GM10266 (cell line): ENCODE data around the gene ITPR2.

Experiments
- DNase-seq: peaks from one replicate; pipeline ENCODE4 v3.0.0; 2012; ENCODE audit errors: extremely low spot score
- TF ChIP-seq, protein P1 (sequence below): IDR thresholded peaks from 2 replicates; pipeline ENCODE4 v1.5.1; 2012; ENCODE audit warnings: mild to moderate bottlenecking, low read depth; ENCODE audit not compliant: control insufficient read depth, insufficient read depth; ENCODE audit errors: missing control alignments

The ITPR2 gene

DNA sequence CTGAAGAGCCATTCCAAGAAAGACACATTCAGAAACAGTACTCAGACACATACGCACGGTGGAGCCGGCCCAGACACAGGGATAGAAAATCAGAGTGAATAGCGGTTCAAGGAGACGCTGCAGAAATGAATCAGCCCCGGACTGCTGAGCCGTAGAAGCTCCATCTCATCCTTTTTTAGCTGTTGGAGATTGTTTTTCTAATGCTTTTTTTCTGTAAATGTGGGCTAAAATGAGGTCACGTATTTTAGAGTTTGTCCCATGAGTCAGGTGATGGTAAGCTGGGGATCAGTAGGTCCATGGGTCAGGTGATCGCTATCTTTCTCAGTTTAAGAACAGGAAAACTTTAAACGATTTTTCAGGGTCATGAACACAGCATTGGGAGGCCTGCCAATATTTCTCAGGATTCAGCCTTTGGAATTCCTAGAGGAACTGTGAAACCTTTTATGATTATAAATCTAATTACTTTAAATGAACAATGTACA is 202.4 kb downstream of the ITPR2 start:
- no peak for DNase-seq
- TF ChIP-seq, protein P1, sequence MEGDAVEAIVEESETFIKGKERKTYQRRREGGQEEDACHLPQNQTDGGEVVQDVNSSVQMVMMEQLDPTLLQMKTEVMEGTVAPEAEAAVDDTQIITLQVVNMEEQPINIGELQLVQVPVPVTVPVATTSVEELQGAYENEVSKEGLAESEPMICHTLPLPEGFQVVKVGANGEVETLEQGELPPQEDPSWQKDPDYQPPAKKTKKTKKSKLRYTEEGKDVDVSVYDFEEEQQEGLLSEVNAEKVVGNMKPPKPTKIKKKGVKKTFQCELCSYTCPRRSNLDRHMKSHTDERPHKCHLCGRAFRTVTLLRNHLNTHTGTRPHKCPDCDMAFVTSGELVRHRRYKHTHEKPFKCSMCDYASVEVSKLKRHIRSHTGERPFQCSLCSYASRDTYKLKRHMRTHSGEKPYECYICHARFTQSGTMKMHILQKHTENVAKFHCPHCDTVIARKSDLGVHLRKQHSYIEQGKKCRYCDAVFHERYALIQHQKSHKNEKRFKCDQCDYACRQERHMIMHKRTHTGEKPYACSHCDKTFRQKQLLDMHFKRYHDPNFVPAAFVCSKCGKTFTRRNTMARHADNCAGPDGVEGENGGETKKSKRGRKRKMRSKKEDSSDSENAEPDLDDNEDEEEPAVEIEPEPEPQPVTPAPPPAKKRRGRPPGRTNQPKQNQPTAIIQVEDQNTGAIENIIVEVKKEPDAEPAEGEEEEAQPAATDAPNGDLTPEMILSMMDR, result no peak

DNA sequence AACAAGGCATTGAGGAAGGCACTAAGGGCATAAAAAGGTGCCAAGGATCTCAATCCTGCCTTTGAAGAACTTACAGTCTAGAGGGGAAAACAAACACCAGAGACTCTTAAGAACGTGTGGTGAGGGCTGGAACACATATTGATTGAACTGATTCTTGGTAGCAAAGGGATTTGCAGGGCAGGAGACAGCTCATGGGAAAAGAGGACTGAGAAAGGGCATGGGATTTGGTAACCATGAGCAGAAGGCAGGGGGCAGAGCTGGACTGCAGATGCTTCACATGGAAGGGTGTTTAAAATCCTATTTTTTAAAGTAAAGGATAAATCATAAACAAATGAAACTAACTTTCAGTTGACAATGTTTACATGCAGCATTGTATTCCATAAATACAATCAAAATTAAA is 203.1 kb downstream of the ITPR2 start:
- DNase-seq, result no peak
- TF ChIP-seq, protein P1, result peak; percentile 14

DNA sequence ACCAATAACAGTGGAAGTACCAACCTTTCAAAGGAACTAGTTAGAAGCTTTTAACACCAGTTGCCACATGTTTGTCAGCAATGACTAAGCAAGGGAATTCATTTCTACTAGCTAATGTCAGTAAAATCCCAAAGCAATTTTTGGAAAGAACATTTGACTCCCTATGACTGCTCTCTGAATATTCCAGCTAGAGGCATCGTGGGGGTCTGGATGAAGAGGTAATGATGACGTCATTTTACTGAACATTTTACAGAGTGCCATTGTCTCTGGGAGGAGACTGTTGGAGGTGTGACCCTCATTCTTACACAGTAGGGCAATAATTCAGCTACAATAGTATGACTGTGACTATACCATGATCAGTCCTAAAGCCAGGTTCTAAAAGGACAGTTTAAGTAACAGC is 204.8 kb downstream of the ITPR2 start:
- no peak for DNase-seq
- TF ChIP-seq, protein P1, result no peak

DNA sequence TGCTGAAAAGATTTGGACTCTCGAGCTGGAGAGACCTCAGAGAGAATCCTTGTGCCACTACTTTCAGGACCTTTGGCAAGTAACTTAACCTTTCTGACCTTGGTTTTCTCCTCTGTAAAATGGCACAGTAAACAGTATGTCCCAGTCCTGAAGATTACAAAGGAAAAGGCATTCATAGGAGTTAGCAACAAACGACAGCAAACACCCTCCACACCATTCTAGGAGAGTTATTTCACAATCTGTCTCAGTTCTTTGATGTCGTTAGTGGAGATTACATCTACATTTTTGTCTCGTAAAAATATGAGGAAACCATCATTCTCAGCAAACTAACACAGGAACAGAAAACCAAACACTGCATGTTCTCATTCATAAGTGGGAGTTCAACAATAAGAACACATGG is 205.7 kb downstream of the ITPR2 start:
- TF ChIP-seq, protein P1, result no peak
- DNase-seq, result no peak

DNA sequence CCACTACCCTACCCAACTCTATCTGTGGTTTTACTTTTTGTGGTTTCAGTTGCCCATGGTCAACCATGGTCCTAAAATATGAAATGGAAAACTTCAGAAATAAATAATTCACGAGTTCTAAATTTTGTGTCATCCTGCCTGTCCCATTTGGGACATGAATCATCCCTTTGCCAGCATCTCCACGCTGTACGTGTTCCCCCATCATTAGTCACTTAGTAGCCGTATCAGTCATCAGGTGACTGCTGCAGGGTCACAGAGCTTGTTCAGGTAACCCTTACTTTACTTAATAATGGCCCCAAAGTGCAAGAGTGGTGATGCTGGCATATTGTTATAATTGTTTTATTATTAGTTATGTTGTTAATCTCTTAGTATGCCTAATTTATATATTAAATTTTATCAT is 209.9 kb downstream of the ITPR2 start:
- TF ChIP-seq, protein P1, result no peak
- no peak for DNase-seq

DNA sequence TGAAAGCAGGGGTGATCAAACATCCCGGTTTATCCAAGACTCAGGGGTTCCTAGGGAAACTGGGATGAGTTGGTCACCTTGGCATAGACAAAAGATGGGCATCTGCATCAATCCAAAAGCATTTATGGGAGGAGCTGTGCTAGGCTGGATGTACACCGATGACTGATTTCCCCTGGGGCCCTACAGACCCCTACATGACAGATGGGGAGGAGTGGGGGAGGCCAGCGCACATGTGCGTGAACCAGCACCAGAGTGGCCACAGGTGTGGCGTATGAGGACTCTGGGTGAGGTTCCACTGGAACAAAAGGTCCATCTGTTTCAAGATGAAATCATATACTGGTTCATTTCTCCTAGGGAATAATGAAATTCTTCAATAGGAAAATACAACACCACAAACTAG is 210.4 kb downstream of the ITPR2 start:
- TF ChIP-seq, protein P1, result no peak
- DNase-seq, result no peak

DNA sequence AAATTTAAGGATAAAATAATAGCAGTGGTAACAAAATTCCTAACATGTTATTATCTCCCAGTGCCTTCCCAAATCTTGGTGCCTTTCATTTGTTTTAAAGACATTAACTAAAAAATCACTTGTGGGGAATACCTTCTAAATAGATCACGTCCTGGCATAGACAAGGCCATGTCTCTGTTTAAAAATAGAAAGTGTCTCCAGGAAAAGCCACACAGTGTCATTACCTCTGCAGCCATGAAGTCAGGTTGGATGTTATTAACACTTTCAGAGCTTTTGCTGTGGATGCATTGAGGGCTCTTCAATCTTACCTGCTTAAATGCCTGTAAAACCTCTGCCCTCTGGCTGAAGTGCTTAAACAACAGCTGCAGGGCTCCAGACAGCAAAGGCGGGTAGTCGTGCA is 211.1 kb downstream of the ITPR2 start:
- TF ChIP-seq, protein P1, result no peak
- no peak for DNase-seq
